ENCODE measurements around the gene NR2F6. TPM values are rescaled to one million over a fixed set of nuclear protein-coding genes. Genes with fewer than 3 reads are reported as not detected.
A peak's percentile ranks its signal among the peaks of the same experiment; 100 is the strongest.

NR2F6 gene
- total and polyA plus RNA-seq, 2 donors (not counting 1 experiment from before 2014, with no cell fraction given): 2.0 to 4.9 TPM

GRCh38 chr19:17237747-17238706 lies 7.7 kb downstream of the NR2F6 start:
- TF ChIP-seq, protein P1, sequence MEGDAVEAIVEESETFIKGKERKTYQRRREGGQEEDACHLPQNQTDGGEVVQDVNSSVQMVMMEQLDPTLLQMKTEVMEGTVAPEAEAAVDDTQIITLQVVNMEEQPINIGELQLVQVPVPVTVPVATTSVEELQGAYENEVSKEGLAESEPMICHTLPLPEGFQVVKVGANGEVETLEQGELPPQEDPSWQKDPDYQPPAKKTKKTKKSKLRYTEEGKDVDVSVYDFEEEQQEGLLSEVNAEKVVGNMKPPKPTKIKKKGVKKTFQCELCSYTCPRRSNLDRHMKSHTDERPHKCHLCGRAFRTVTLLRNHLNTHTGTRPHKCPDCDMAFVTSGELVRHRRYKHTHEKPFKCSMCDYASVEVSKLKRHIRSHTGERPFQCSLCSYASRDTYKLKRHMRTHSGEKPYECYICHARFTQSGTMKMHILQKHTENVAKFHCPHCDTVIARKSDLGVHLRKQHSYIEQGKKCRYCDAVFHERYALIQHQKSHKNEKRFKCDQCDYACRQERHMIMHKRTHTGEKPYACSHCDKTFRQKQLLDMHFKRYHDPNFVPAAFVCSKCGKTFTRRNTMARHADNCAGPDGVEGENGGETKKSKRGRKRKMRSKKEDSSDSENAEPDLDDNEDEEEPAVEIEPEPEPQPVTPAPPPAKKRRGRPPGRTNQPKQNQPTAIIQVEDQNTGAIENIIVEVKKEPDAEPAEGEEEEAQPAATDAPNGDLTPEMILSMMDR (IDR thresholded peaks at IDR 0.05): no peak
- TF ChIP-seq EZH2 (IDR thresholded peaks at IDR 0.05; ENCODE audit: borderline replicate concordance, insufficient read depth, low read depth, low read length, poor library complexity, severe bottlenecking): no peak
- no peaks in the 10 kb centered on the region for H3K27me3 Mint-ChIP-seq
- peak overlapping the region; percentile 37 for H3K4me3 Mint-ChIP-seq
- no peak for ATAC-seq (ENCODE audit: low read depth)
- Histone ChIP-seq H3K4me3 (ENCODE audit: control extremely low read depth in 1 of 5, extremely low read depth in 1 of 5, insufficient read depth in 1 of 5, low read depth in 2 of 5, low read length in 4 of 5) (no peak overlapping the region), H2AFZ (ENCODE audit: insufficient read depth, low read depth, low read length, poor library complexity, severe bottlenecking) (no peak overlapping the region), H3K36me3 (replicated peaks in 1 of 2; ENCODE audit: control extremely low read depth in 1 of 2, control insufficient read depth in 1 of 2, extremely low read depth in 1 of 2, insufficient read depth in 2 of 2, low read length in 1 of 2) (no peaks in the 10 kb centered on the region), H3K27me3 (replicated peaks in 1 of 4; ENCODE audit: control extremely low read depth in 1 of 4, control insufficient read depth in 3 of 4, insufficient read depth in 4 of 4, low read length in 3 of 4) (no peaks in the 10 kb centered on the region), H3K9ac (ENCODE audit: low read length) (no peak overlapping the region), H3K27ac (ENCODE audit: low read length in 2 of 2) (no peak overlapping the region), H4K20me1 (ENCODE audit: control insufficient read depth, insufficient read depth, low read length, poor library complexity, severe bottlenecking) (no peaks in the 10 kb centered on the region), H3K9me3 (ENCODE audit: control extremely low read depth in 1 of 3, control insufficient read depth in 2 of 3, insufficient read depth in 1 of 3, low read length in 2 of 3) (peaks cover 0 to 5% (median 0%) of the 10 kb centered on the region in 3 donors), H3K4me2 (replicated peaks; ENCODE audit: low read depth, low read length, poor library complexity, severe bottlenecking) (no peak overlapping the region), H3K79me2 (ENCODE audit: control insufficient read depth, insufficient read depth, low read length) (peaks cover 7% of the 10 kb centered on the region), H3K4me1 (ENCODE audit: control insufficient read depth in 2 of 2, insufficient read depth in 2 of 2, low read length in 2 of 2) (peaks cover 8 to 19% of the 10 kb centered on the region in 2 donors)
- no peak overlapping the region for H3K27ac Mint-ChIP-seq
- H3K9me3 Mint-ChIP-seq (ENCODE audit: insufficient read depth): no peaks in the 10 kb centered on the region
- POLR2A ChIA-PET: interaction anchor here (0.5 to 1.1 kb wide), 3 partner anchors 12 to 283 kb away, joined by 3 read pairs; partner anchors contain the start of gene OCEL1
- WGBS (ENCODE audit: insufficient coverage): 100% methylated on average over 7 of the region's 13 CpGs
- intact Hi-C loops (cut with micrococcal nuclease): no loop called here
- CTCF ChIA-PET: interaction anchor here (0.8 to 1.5 kb wide), 3 partner anchors 22 to 54 kb away, joined by 3 to 5 read pairs (median 5); no protein-coding TSS in a partner anchor
- DNase-seq: no peak
- peaks cover 15% of the 10 kb centered on the region for H3K4me1 Mint-ChIP-seq

All from B cell (primary cell).